Spleen (tissue), 7 donors: ENCODE results near the gene RLIM.

Experiments used
- CTCF ChIP-seq, 11 experiments: fragments of 200-600 bp in 7 of 11; fragments of 450-650 bp in 4 of 11; sonication (generic) in 4 of 11; IDR thresholded peaks in 8 of 11; conservative IDR thresholded peaks in 3 of 11; 1 replicate in 7 of 11; 2 replicates in 4 of 11; pipeline versions ENCODE4 v1.4.0 to v1.8.0; 2016 to 2021; ENCODE audit warnings: antibody characterized with exemption in 11 of 11, inconsistent platforms in 4 of 11, mild to moderate bottlenecking in 1 of 11
- POLR2A ChIP-seq, 3 donors: fragments of 450-650 bp; IDR thresholded peaks; one replicate each; pipeline ENCODE4 v1.5.1; 2017; ENCODE audit warnings: antibody characterized with exemption in 3 of 3, mild to moderate bottlenecking in 1 of 3
- donor health status: DM: no; HTN: no; CAD: no; lungs with moderate emphysema.
- donor health status: DM: no; HTN: no; CAD: no.
- donor health status: DM: no; HTN: no; CAD: no.

GRCh38 chrX:74585766-74586165 lies 28.7 kb downstream of the RLIM start:
- no peak for TF ChIP-seq CTCF (IDR thresholded peaks at IDR 0.05 in 8 of 11, conservative IDR thresholded peaks at IDR 0.05 in 3 of 11)
- TF ChIP-seq POLR2A (IDR thresholded peaks at IDR 0.05): no peak
